Uterus (tissue), 2 donors: Measurements from ENCODE around the gene SOAT1.

Source experiments
- POLR2A ChIP-seq, 2 donors: fragments of 450-650 bp; IDR thresholded peaks; one replicate each; pipeline ENCODE4 v1.6.1; 2016; ENCODE audit warnings: antibody characterized with exemption in 2 of 2, mild to moderate bottlenecking in 1 of 2, moderate library complexity in 1 of 2
- TF ChIP-seq, protein P1 (sequence below), 4 experiments: fragments of 200-600 bp in 2 of 4; fragments of 450-650 bp in 2 of 4; sonication (generic) in 2 of 4; IDR thresholded peaks; one replicate each; pipeline ENCODE4 v1.5.1; 2016 to 2019; ENCODE audit warnings: antibody characterized with exemption in 4 of 4, mild to moderate bottlenecking in 2 of 4, moderate library complexity in 1 of 4

DNA sequence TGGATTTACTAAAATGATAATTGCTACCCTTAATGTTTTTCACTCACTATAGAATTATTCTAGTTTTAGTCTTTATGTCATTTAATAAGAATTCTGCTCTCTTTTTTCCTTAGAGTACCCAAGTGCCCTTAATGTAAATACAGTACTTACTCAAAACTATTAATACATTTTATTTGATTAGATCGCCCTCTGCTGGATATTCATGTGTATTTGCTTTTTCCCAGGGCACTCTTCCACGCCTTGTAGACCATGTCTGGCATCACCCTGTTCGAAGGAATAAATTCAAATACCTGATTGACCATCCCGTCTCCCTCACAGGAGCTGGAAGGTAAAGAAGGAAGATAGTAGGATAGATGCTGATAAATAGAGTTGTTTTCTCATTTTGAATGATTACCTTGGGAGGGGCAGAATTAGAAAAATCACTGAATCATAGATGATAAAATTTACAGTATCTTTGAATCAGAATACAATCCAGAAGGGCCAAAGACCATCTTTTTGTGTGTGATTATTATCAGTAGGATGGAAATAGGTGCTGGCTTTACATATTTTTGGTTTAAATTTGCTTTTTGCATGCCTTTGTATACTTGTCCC lies 76.2 kb downstream of the SOAT1 start:
- no peak for TF ChIP-seq POLR2A (IDR thresholded peaks at IDR 0.05)
- TF ChIP-seq, protein P1, sequence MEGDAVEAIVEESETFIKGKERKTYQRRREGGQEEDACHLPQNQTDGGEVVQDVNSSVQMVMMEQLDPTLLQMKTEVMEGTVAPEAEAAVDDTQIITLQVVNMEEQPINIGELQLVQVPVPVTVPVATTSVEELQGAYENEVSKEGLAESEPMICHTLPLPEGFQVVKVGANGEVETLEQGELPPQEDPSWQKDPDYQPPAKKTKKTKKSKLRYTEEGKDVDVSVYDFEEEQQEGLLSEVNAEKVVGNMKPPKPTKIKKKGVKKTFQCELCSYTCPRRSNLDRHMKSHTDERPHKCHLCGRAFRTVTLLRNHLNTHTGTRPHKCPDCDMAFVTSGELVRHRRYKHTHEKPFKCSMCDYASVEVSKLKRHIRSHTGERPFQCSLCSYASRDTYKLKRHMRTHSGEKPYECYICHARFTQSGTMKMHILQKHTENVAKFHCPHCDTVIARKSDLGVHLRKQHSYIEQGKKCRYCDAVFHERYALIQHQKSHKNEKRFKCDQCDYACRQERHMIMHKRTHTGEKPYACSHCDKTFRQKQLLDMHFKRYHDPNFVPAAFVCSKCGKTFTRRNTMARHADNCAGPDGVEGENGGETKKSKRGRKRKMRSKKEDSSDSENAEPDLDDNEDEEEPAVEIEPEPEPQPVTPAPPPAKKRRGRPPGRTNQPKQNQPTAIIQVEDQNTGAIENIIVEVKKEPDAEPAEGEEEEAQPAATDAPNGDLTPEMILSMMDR (IDR thresholded peaks at IDR 0.05) = peak; percentile 67 to 75 (median 71)
